ENCODE measurements around the gene SHISA3.

- TF ChIP-seq POLR2AphosphoS5 (IDR thresholded peaks at IDR 0.05; ENCODE audit: low read depth, low read length) (no peak), MAZ (IDR thresholded peaks at IDR 0.05; ENCODE audit: borderline replicate concordance, low read depth, low read length) (no peak), MAZ (CRISPR knock-in tag; IDR thresholded peaks at IDR 0.05; ENCODE audit: low read depth) (no peak), ZNF570 (CRISPR knock-in tag; IDR thresholded peaks at IDR 0.05; ENCODE audit: borderline replicate concordance) (no peak), SMARCC2 (IDR thresholded peaks at IDR 0.05) (no peak)
Observed at GRCh38 chr4:42360256-42360669, 37.0 kb upstream of the SHISA3 start.

All from HepG2 (cell line).